Esophagus squamous epithelium (tissue), 5 donors: ENCODE data around the gene PARD3. TPM values are rescaled to one million over a fixed set of nuclear protein-coding genes. Genes with fewer than 3 reads are reported as not detected.

ENCODE experiments used
- DNase-seq: peaks from one replicate; lab custom pipeline; 2025; lab: John Stamatoyannopoulos, UW
- H3K27ac ChIP-seq, 4 donors: fragments of 200-600 bp; sonication (generic); one replicate each; pipeline ENCODE4 v1.5.1; 2016 to 2019; ENCODE audit warnings: mild to moderate bottlenecking in 1 of 4
- H3K27me3 ChIP-seq, 4 donors: fragments of 200-600 bp; sonication (generic); 1 replicate in 3 of 4; 2 replicates in 1 of 4; pipeline versions ENCODE4 v1.5.1 to v1.6.0; 2017 to 2021; ENCODE audit warnings: antibody characterized with exemption in 1 of 4
- H3K36me3 ChIP-seq, 3 donors: fragments of 200-600 bp; sonication (generic); one replicate each; pipeline ENCODE4 v1.5.1; 2016 to 2019
- H3K4me1 ChIP-seq, 3 donors: fragments of 200-600 bp; sonication (generic); one replicate each; pipeline ENCODE4 v1.5.1; 2017 to 2019
- H3K4me3 ChIP-seq, 4 donors: fragments of 200-600 bp; sonication (generic); 1 replicate in 3 of 4; 2 replicates in 1 of 4; pipeline ENCODE4 v1.5.1; 2016 to 2019; ENCODE audit warnings: mild to moderate bottlenecking in 2 of 4, moderate library complexity in 1 of 4
- H3K9me3 ChIP-seq, 3 donors: fragments of 200-600 bp; sonication (generic); one replicate each; pipeline ENCODE4 v1.5.1; 2016 to 2019
- POLR2A ChIP-seq, 4 donors: fragments of 450-650 bp; IDR thresholded peaks; one replicate each; pipeline ENCODE4 v1.6.1; 2017; ENCODE audit warnings: antibody characterized with exemption in 4 of 4, mild to moderate bottlenecking in 4 of 4, moderate library complexity in 3 of 4
- WGBS, 2 donors: methylation state at CpG; one replicate each; pipeline ENCODE4 v1.1.5; 2018; 5-methylcytosine and 5-hydroxymethylcytosine counted together
- intact Hi-C: fragments of 100-400 bp; cut with DNase I; formaldehyde crosslinking; loops from one replicate; pipeline ENCODE4 v1.15.0; 2022
- total RNA-seq, 4 donors: library from RNA; depleted of rRNA; stranded (reverse); fragments of >200 nt; gene quantifications; one replicate each; pipeline ENCODE4 v1.1.0, GENCODE V29; 2016
- TF ChIP-seq, protein P1 (sequence below), 6 experiments: fragments of 450-650 bp in 4 of 6; fragments of 200-600 bp in 2 of 6; sonication (generic) in 2 of 6; IDR thresholded peaks; one replicate each; pipeline ENCODE4 v1.5.1; 2016 to 2019; ENCODE audit warnings: antibody characterized with exemption in 6 of 6, mild to moderate bottlenecking in 4 of 6, moderate library complexity in 4 of 6
- donor health status: DM: yes; HTN: yes; CAD: no.

PARD3 gene
- total RNA-seq, 4 donors from 2014 or later = 57.3 to 114 (median 81.7) TPM

- TF ChIP-seq POLR2A (IDR thresholded peaks at IDR 0.05) = no peak
- TF ChIP-seq, protein P1, sequence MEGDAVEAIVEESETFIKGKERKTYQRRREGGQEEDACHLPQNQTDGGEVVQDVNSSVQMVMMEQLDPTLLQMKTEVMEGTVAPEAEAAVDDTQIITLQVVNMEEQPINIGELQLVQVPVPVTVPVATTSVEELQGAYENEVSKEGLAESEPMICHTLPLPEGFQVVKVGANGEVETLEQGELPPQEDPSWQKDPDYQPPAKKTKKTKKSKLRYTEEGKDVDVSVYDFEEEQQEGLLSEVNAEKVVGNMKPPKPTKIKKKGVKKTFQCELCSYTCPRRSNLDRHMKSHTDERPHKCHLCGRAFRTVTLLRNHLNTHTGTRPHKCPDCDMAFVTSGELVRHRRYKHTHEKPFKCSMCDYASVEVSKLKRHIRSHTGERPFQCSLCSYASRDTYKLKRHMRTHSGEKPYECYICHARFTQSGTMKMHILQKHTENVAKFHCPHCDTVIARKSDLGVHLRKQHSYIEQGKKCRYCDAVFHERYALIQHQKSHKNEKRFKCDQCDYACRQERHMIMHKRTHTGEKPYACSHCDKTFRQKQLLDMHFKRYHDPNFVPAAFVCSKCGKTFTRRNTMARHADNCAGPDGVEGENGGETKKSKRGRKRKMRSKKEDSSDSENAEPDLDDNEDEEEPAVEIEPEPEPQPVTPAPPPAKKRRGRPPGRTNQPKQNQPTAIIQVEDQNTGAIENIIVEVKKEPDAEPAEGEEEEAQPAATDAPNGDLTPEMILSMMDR (IDR thresholded peaks at IDR 0.05) = no peak
- intact Hi-C loops = no loop called here
- H3K27ac ChIP-seq = peak overlapping the region in 2 of 4 donors; percentile 67 to 81
- H3K4me3 ChIP-seq = no peak overlapping the region
- H3K4me1 ChIP-seq = peaks cover 23 to 97% (median 64%) of the 10 kb centered on the region in 3 donors
- WGBS, 2 donors = 81 to 90% methylated on average over 7 of the region's 7 CpGs
- no peak for DNase-seq
- no peaks in the 10 kb centered on the region for H3K9me3 ChIP-seq
- H3K36me3 ChIP-seq = no peaks in the 10 kb centered on the region
- H3K27me3 ChIP-seq = no peaks in the 10 kb centered on the region
Observed at GRCh38 chr10:34730726-34731125, 84.4 kb downstream of the PARD3 start.

DNA sequence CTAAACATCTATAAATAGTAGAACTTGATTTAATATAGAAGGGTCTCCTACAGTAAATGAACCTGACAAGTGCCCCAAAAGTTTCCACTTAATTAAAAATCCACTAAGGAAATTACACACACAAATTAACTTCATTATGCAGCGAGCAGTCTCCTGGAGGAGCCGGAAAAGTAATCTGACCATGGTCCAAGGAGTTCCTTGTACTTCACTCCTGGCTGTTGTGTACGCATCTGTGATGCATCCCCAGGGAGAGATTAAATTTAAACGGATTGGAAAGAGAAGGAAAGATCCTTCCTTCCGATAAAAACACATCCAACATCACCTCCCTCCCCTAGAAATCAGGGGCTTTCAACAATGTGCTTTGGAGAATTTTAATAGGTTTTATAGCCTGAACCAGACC is 85.5 kb downstream of the PARD3 start:
- peak overlapping the region in 3 of 4 donors; percentile 48 to 81 (median 67) for H3K27ac ChIP-seq
- no peak for TF ChIP-seq POLR2A (IDR thresholded peaks at IDR 0.05)
- TF ChIP-seq, protein P1 (IDR thresholded peaks at IDR 0.05) = no peak
- 73 to 78% methylated on average over 5 of the region's 5 CpGs for WGBS, 2 donors
- H3K4me1 ChIP-seq = peaks cover 23 to 98% (median 68%) of the 10 kb centered on the region in 3 donors
- no peaks in the 10 kb centered on the region for H3K27me3 ChIP-seq
- H3K36me3 ChIP-seq = no peaks in the 10 kb centered on the region
- intact Hi-C loops = loop anchor here (10.0 kb wide), 1 partner anchor 85 kb away; the partner anchor contains the start of gene PARD3
- DNase-seq = no peak
- no peak overlapping the region for H3K4me3 ChIP-seq
- no peaks in the 10 kb centered on the region for H3K9me3 ChIP-seq

DNA sequence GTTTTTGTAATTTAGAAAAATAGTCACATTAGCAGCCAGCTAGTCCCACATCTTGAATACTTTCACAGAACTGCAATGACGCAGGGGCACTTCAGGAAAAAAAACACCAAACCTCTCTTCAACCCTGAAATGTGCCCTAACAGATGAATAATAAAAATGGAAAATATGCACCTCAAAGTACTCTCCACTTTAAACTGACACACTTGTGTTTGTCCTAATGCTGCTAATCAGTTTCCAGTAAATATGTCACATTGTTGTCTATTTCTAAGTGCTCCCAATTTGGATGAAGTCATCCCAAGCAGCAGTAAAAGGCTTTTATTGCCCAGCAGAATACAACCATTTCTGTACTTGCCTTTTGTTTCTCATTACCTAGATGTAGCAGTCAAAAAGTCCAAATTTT is 86.7 kb downstream of the PARD3 start:
- TF ChIP-seq POLR2A (IDR thresholded peaks at IDR 0.05) = no peak
- TF ChIP-seq, protein P1 (IDR thresholded peaks at IDR 0.05) = no peak
- no peaks in the 10 kb centered on the region for H3K9me3 ChIP-seq

DNA sequence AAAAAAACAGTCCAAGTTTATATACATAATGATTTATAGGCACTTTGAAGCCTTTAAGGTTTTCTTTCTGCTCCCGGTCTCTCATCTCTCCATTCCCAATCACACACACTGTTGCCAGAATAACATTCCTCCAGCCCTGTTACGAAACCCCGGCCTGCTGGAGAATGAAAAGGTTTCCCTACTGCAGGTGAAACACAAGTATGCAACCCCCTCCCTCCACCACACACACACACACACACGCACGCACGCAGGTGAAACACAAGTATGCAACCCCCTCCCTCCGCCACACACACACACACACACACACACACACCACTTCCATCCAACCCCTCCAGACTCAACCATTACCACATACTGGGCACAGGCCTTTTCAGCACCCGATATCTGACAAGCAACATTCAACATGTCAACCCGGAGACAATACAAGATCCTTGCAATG is 87.5 kb downstream of the PARD3 start:
- no peak overlapping the region for H3K4me3 ChIP-seq
- TF ChIP-seq, protein P1 (IDR thresholded peaks at IDR 0.05) = no peak
- TF ChIP-seq POLR2A (IDR thresholded peaks at IDR 0.05) = no peak
- no peaks in the 10 kb centered on the region for H3K9me3 ChIP-seq
- DNase-seq = no peak
- no peaks in the 10 kb centered on the region for H3K27me3 ChIP-seq
- H3K4me1 ChIP-seq = peaks cover 25 to 100% (median 62%) of the 10 kb centered on the region in 3 donors
- no peaks in the 10 kb centered on the region for H3K36me3 ChIP-seq
- H3K27ac ChIP-seq = peak overlapping the region in 3 of 4 donors; percentile 29 to 81 (median 69)
- 55 to 65% methylated on average over 9 of the region's 9 CpGs for WGBS, 2 donors
- intact Hi-C loops = loop anchor here (10.0 kb wide), 1 partner anchor 87 kb away; the partner anchor contains the start of gene PARD3

More for the DNA sequence above, 86.7 kb downstream of the PARD3 start:
- DNase-seq = no peak
- 88 to 94% methylated on average over 1 of the region's 1 CpG for WGBS, 2 donors
- no peak overlapping the region for H3K4me3 ChIP-seq
- peaks cover 25 to 100% (median 70%) of the 10 kb centered on the region in 3 donors for H3K4me1 ChIP-seq
- H3K27me3 ChIP-seq = no peaks in the 10 kb centered on the region
- H3K36me3 ChIP-seq = no peaks in the 10 kb centered on the region
- intact Hi-C loops = loop anchor here (10.0 kb wide), 1 partner anchor 86 kb away; the partner anchor contains the start of gene PARD3
- H3K27ac ChIP-seq = peak overlapping the region in 3 of 4 donors; percentile 29 to 81 (median 69)

GRCh38 chr10:34726862-34727261 is 88.2 kb downstream of the PARD3 start:
- Histone ChIP-seq H3K4me3 (no peak overlapping the region), H3K27me3 (no peaks in the 10 kb centered on the region), H3K4me1 (peaks cover 21 to 100% (median 55%) of the 10 kb centered on the region in 3 donors), H3K9me3 (no peaks in the 10 kb centered on the region), H3K27ac (peak overlapping the region in 3 of 4 donors; percentile 12 to 81 (median 69)), H3K36me3 (no peaks in the 10 kb centered on the region)
- intact Hi-C loops = loop anchor here (10.0 kb wide), 1 partner anchor 88 kb away; the partner anchor contains the start of gene PARD3
- TF ChIP-seq, protein P1 (IDR thresholded peaks at IDR 0.05) = no peak
- TF ChIP-seq POLR2A (IDR thresholded peaks at IDR 0.05) = no peak
- DNase-seq = no peak
